SW480 (cell line): ENCODE data around the gene PTS.

Experiments
- DNase-seq: peaks from one replicate; pipeline ENCODE4 v3.0.0-alpha.2; 2016; ENCODE audit warnings: low spot score

PTS gene

DNA sequence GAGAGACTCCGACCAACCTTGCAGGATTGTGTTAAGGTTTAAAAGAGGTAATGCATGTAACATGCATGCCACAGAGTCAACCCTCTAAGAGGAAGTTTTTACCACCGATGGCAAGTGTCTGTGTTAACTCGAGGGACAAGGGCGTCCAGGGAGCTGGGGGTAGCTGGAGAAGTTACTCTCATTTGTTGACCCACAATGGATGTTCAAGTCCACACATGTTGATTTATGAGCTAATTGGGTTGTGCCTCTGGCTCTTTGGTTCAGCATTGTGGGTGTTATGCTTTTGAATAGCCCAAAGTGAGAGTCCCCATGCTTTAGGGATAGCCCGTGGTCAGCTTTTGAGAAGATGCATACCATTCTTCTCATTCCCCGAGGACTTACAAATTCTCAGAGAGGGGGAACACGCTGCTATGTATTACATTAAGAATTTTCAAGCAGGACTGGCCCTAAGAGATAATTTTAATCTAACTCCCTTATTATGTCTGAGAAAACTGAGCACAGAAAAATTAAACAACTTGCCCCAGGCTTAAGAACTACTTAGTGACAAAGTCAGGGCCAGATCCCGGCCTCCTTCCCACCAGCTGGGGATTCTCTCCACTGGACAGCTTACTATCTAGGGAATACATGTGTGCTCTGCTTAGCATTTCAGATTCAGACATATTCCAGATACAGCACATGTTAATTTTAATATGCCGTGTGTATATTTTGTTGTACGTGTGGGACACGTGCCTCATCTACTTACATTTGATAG lies 39.6 kb downstream of the PTS start:
- no peak for DNase-seq

DNA sequence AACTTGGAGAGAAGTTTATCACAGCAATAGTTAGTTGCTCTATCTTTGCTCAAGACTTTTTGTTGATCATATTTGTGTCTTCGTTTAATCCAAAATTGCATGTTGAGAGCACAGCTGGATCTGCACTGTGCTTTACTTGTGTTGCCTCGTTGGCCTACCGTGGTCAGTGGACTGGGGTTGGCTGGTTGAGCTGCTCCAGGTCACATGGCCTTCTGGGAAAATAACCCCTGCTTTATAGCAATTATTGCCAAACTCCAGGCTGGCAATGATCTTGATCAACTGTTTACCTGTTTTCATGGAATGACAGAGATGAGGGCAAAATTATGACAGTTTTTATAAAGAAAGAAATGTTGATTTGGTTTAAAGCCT lies 40.2 kb downstream of the PTS start:
- no peak for DNase-seq

DNA sequence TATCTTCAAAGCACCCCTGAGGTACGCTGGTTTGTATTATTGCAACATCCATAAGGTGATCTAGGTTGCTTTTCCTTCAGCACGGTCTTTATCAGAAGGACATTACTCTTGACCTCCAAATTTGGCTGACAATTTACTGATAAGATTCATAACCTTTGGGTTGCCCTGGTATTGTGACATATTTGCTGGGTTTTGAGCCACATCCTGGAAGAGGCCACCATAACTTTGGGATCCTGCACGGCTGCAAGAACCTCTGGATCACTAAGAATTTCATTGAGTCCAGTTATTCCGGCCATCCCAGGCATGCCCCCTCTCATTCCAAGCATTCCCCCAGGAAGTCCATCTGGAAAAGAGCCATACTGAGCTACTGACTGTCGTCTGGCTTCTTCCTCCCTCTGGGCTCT lies 41.0 kb downstream of the PTS start:
- no peak for DNase-seq

DNA sequence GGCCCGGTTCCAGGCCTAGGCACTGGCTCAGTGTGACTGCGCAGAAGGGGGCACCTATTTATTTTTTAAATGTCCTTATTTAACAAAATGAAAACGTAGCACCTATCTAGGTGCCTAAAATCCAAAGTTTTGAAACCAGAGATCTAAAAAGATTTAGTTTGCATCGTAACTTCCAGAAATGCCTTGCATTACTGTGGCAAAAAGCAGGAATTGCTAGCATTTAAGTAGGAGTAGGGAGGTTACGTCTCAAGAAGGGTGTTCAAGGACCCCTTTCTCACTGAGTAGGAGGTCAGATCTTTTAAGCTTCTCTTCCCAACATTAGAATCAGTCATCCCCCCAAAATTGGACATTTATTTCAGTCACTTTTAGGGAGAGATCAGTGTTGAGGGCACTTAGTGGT lies 42.2 kb downstream of the PTS start:
- no peak for DNase-seq

DNA sequence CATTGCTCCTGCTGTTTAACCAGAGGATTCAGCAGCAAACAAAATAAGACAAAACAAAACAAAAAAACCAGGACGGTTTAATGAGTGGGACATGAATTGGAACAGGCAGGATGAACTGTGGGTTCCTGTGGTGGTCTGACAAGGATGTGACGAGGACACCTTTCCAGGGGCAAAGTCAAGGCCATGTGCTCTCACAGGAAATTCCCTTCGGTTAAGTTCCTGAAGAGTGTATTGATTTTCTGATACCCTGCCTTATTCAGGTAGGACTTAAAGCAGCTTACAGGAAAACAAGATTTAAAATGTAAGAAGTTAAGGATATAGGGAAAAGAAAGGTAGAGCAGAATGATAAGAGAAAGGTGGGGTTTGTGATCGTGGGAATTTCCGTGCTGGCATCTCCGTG lies 42.9 kb downstream of the PTS start:
- DNase-seq: no peak

DNA sequence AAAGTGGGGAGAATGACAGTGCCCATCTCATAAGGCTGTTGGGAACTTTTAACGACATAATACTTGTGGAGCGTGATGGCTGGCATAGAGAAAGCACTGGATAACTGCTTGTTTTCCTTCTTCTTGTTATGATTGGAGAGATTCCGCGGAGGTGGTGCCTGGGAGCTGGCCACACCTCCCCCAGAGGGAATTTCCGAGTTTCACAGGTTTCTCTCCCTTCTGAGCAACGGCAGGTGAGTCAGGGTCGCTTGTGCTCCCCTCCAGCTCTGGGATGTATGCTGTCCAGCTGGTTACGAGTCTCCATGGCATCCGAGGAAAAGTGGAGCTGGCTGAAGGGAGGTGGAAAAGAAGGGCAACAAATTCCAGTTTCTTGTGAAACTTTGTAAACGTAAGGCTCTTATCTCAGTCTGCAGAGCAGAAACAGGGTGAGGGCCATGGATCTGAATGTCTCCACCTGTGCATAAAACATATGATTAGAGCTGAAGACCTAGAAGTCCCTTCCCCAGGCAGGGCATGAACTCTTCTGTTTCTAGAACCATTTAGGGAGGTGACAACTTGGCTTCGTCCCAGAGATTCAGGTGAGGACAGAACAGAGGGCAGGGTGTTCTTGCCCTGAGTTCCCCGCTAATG lies 44.4 kb downstream of the PTS start:
- DNase-seq: no peak

DNA sequence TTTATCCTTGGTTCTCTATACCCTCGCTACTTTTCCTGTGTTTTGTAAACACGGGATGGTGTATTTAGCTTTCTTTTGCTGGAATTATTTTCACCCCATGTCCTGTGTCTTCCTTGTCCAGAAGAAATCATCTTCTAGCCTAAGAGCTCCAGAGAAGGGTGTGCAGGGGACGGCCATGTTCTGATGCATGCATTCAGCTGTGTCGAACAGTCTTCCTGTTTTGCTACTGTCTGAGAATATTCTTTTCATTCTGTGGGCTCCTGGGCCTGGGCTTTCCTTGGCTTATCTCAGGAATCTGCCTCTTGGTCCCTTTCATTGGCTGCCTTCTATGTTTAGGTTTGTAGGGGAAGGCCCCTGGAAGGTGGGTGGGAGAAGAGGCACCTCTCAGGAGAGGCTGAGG lies 45.0 kb downstream of the PTS start:
- no peak for DNase-seq

DNA sequence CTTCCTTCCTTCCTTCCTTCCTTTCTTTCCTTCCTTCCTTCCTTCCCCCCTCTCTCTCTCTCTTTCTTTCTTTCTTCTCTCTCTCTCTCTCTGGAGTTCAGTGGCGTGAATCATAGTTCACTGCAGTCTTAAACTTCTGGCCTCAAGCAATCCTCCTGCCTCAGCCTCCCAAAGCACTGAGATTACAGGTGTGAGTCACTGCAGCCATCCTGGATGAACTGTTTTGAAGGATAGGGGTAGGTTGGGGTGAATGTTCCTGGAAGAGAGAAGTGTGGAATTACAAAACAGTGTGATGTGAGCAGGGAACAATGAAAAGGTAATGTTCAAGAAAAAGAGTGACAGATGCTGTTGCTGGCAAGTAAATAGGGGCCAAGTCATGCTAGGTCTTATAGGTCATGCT lies 46.8 kb downstream of the PTS start:
- DNase-seq: no peak

DNA sequence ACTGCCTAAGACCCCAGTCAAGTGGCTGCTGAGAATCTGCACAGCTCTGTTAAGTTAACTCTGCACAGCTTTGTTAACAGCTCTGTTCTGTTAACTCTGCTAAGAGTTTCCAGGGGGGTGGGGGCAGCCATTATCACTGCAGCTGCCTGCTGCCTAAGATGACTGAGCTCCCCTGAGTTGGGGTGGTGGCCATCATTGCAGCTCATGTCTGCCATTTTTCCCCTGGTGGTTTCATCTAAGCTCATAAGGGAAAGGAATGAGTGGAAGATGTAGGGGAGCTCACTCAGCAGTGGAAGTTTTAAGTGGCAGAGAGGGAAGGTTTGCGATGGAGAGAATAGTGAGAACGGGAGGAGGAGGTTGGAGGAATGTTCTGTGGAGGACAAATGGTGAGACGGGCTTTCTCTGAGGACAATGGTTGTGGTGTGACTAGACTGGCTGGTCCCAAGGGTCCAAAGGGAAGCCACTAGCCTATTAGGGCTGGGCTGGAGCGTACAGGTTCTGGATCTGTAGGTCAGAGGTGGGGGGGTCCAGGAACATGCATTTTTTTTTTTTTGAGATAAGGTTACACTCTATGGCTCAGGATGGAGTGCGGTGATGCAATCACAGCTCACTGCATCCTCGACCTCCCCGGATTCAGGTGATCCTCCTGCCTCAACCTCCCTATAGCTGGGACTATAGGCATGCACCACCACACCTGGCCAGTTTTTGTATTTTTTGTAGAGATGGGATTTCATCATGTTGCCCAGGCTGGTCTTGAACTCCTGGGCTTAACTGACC lies 48.0 kb downstream of the PTS start:
- no peak for DNase-seq

DNA sequence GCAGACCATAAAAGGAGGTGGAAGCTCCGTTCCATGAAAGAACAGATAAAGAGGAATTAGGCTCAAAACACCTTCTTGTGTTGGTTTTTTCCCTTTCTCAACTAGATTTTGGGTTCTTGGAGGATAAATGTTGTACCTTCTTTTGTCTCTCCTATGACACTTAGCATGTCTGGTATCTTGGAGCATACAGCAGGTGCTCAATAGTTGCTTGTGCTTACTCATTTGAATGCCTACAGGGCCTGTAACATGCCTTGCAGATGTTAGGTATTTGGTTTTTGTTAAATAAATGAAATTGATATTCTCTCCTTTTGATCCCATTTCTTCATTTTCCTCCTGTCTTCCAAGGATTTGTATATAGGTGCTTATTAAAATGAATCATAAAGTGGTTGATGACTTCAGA lies 50.8 kb downstream of the PTS start:
- DNase-seq: no peak

DNA sequence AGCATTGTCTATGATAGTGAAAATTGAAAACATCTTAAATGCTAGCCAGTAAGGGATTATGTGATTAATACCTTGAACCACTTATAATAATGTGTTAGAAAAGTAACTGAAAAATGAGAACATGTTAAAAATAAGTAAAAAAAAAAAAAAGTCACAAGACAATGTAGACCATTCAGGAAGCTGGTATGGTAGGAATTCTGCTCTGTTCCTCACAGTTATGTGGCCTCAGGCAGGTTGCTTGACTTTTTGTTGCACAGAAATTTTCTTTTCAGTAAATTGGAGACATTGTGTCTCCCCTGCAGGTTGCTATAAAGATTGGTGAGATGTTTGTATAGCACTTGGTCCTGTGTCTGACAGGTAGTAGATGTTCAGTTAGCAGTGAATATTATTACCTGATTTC lies 51.7 kb downstream of the PTS start:
- DNase-seq: no peak

DNA sequence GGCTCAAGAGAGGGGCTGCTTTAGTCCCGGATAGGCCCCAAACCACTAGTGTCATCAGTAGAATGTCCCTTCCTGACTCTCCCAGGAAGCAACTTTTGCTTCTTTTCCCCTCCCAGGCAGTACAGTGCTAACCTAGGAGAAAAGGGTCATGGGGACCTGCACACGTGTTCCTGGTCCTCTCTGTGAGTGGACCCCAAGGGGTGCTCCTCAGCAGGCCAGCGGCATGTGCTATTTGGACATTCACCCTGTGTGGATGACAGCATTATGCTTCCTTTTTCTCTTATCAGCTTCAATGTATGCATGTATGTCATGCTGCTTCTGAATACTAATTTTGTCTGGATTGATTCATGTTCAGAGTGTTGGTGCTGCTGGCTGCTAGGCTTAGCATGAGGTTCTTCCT lies 52.6 kb downstream of the PTS start:
- DNase-seq: no peak

DNA sequence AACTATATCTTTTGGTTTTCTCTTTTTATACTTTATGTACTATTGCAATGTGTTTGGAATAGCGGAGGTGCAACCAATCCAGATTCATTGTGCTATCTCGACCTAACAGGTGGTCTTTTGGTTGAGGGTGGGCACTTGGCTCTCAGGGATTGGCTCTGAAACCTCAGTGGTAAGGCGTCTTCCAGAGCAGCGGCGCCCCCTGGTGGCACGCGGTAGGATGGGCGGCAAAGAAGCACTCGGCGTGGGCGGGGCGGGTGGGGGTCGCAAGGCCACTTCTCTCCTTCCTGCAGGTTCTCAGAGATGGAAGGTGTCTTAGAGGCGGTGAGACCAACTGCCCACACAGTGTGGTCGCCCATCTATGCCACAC lies 53.7 kb downstream of the PTS start:
- DNase-seq: peak; percentile 29

DNA sequence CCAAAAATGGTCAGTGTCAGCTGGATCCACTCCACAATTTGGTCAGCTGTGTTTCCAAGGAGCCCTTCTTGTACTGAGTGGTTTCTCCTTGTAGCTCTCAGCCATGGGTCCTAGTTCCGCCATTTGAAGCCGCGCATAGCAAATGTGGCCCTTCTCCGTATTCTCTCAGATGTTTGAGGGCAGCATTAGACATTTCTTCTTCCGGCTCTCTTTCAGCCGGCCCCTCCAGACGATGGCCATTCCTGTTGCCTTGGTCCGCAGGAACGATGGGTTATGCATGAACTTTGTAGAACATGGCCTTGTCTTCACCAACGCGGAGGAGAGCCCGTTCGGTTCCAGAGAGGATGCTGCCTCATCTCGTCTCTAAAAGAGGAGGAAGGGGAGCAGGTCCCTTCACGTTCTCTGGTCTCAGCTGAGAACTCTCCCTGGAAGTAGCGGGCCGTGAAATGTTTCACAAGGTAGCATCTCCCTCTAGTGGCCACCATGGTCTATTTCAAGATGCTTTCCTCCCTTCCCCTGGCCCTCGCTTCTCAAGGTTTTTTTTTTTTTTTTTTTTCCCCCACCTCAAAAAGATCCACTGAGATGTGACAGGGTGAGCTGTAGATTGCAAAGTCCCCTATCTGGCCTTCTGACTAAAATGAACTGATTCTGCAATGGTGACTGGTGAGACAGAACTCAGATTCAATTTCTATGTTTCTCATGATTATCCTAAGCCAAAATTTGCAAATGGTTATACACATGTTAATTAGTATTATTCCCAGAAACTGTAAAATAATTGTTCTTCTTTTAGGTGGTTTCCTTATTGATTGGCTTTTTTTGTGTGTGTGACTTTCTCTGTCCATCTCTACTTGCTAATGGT lies 54.3 kb downstream of the PTS start:
- DNase-seq: peak; percentile 86

DNA sequence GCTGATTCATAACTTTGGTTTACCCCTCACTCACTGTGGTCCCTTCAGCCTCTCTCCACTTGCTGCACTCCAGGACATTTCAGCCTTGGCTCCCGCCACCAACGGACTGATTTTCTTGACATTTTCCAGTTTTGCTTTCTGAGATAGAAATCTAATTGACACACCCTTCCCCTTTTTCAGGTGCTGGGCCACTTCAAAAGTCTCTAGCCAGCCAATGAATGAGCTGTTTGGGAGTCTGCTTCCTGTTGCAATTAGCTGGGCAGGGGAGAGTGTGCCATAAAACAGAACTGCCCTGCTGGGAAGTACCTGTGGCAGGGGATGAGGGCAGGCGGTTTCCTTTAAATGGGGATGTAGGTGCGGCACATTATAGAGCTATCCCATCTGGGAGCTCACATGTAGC lies 55.5 kb downstream of the PTS start:
- peak; percentile 79 for DNase-seq
